Activated T-cell treated with anti-CD3 and anti-CD28 coated beads for 24 hours (primary cell): ENCODE measurements around the gene IGSF10.
"Not testable (repeated sequence)": the region's sequence is repeated elsewhere in the genome, so short reads cannot be mapped to it uniquely, and the experiment has no call there.

Experiments
- DNase-seq: peaks from one replicate; pipeline ENCODE4 v3.0.0-alpha.2; 2020; ENCODE audit warnings: low read depth

Gene IGSF10

GRCh38 chr3:151460774-151461450 lies at the start of gene IGSF10:
Gene IGSF10 (minus strand): TSS chr3:151461061. CDS start chr3:151458709, 2,352 bp downstream.
- no peak for DNase-seq

- DNase-seq: not testable (repeated sequence)
These were observed 48.7 kb upstream of the IGSF10 start for GRCh38 chr3:151509468-151510135.

GRCh38 chr3:151504606-151505005 lies 43.7 kb upstream of the IGSF10 start:
- no peak for DNase-seq

- no peak for DNase-seq
These were observed 42.2 kb upstream of the IGSF10 start for GRCh38 chr3:151503074-151503473.

- no peak for DNase-seq
These were observed 41.2 kb upstream of the IGSF10 start for GRCh38 chr3:151501923-151502632.

- no peak for DNase-seq
These were observed 40.5 kb upstream of the IGSF10 start for GRCh38 chr3:151501171-151501922.

GRCh38 chr3:151499168-151499567 lies 38.3 kb upstream of the IGSF10 start:
- DNase-seq: no peak

GRCh38 chr3:151491525-151491924 lies 30.7 kb upstream of the IGSF10 start:
- DNase-seq: no peak

- DNase-seq: not testable (repeated sequence)
These were observed 27.0 kb upstream of the IGSF10 start for GRCh38 chr3:151487833-151488232.

GRCh38 chr3:151483961-151484520 lies 23.2 kb upstream of the IGSF10 start:
- DNase-seq: no peak

GRCh38 chr3:151483488-151483887 lies 22.6 kb upstream of the IGSF10 start:
- DNase-seq: no peak

- no peak for DNase-seq
These were observed 19.6 kb upstream of the IGSF10 start for GRCh38 chr3:151480492-151480891.

- DNase-seq: no peak
These were observed 18.6 kb upstream of the IGSF10 start for GRCh38 chr3:151479452-151479851.

GRCh38 chr3:151478335-151478697 lies 17.5 kb upstream of the IGSF10 start:
- DNase-seq: no peak

GRCh38 chr3:151477591-151478334 lies 16.9 kb upstream of the IGSF10 start:
- no peak for DNase-seq

- DNase-seq: no peak
These were observed 15.6 kb upstream of the IGSF10 start for GRCh38 chr3:151476344-151477018.

GRCh38 chr3:151468284-151468917 lies 7.5 kb upstream of the IGSF10 start:
- peak; percentile 6 for DNase-seq

GRCh38 chr3:151467069-151467468 lies 6.2 kb upstream of the IGSF10 start:
- DNase-seq: no peak

GRCh38 chr3:151462991-151463390 lies 2.1 kb upstream of the IGSF10 start:
- no peak for DNase-seq

- DNase-seq: no peak
These were observed 1.5 kb upstream of the IGSF10 start for GRCh38 chr3:151462278-151462780.
